Transverse colon (tissue), 1 donor: ENCODE data around the gene DST.

ENCODE experiments used
- EP300 ChIP-seq: sonication (generic); formaldehyde crosslinking; IDR thresholded peaks from one replicate; pipeline ENCODE4 v1.6.1; 2017; ENCODE audit warnings: antibody characterized with exemption, low read depth
- POLR2A ChIP-seq: fragments of 450-650 bp; IDR thresholded peaks from one replicate; pipeline ENCODE4 v1.6.1; 2016; ENCODE audit warnings: antibody characterized with exemption, mild to moderate bottlenecking, moderate library complexity

- TF ChIP-seq EP300: no peak
- TF ChIP-seq POLR2A: no peak
Observed at GRCh38 chr6:56608332-56608731, 34.4 kb downstream of the DST start.
